ENCODE data around the gene CABP2.
"Not testable (repeated sequence)": the region's sequence is repeated elsewhere in the genome, so short reads cannot be mapped to it uniquely, and the experiment has no call there.

The CABP2 gene

GRCh38 chr11:67482275-67482826 is 40.9 kb downstream of the CABP2 start:
- in situ Hi-C loops (cut with MboI; ENCODE audit: low sequenced_read_pairs), result no loop called here

- in situ Hi-C loops (cut with MboI; ENCODE audit: low sequenced_read_pairs), result not testable (repeated sequence)
Observed at GRCh38 chr11:67477344-67478050, 45.7 kb downstream of the CABP2 start.

GRCh38 chr11:67476692-67477091 is 46.6 kb downstream of the CABP2 start:
- in situ Hi-C loops (cut with MboI; ENCODE audit: low sequenced_read_pairs), result not testable (repeated sequence)

GRCh38 chr11:67472882-67473281 is 50.4 kb downstream of the CABP2 start:
- in situ Hi-C loops (cut with MboI; ENCODE audit: low sequenced_read_pairs), result no loop called here

- in situ Hi-C loops (cut with MboI; ENCODE audit: low sequenced_read_pairs), result no loop called here
Observed at GRCh38 chr11:67470337-67471002, 52.8 kb downstream of the CABP2 start.

GRCh38 chr11:67469508-67469811 is 53.8 kb downstream of the CABP2 start:
- in situ Hi-C loops (cut with MboI; ENCODE audit: low sequenced_read_pairs), result no loop called here

Data from HL-60/S4 (cell line).